Measurements from ENCODE around the gene NRXN3. TPM values are rescaled to one million over a fixed set of nuclear protein-coding genes. Genes with fewer than 3 reads are reported as not detected.

The NRXN3 gene
- total and polyA plus RNA-seq, 7 donors: 0.06 to 0.74 (median 0.15) TPM

DNA sequence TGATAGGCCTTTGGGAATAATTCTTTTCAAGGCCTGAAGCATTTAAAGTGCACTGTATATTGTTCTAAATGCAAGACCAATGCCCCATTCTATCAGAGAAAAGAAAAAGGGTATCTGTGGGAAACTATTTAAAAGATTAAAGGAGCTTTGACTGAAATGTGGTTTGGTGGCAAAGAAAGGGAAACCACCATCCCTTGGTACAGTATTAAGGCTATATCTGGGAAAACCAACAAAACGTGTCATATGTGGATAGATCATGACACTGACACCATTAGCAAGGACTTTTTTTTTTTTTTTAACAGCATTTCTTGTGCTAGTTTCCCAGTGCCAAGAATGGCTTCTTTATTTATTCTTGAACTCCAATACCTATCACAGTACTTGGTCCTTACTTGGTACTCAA is 1150.4 kb downstream of the NRXN3 start:
- Histone ChIP-seq H3K36me3 (ENCODE audit: insufficient read depth in 1 of 2, low read depth in 1 of 2) (no peaks in the 10 kb centered on the region), H3K9me3 (no peaks in the 10 kb centered on the region), H3K27ac (no peak overlapping the region), H3K4me1 (no peaks in the 10 kb centered on the region), H3K27me3 (ENCODE audit: insufficient read depth in 3 of 3, low read length in 2 of 3) (no peaks in the 10 kb centered on the region), H3K4me3 (no peak overlapping the region)
- DNase-seq: no peak
- ATAC-seq: no peak
- 53 to 83% (median 59%) methylated on average over 1 of the region's 1 CpG for WGBS, 3 donors
- intact Hi-C loops (cut with DNase I): no loop called here
- TF ChIP-seq, protein P1, sequence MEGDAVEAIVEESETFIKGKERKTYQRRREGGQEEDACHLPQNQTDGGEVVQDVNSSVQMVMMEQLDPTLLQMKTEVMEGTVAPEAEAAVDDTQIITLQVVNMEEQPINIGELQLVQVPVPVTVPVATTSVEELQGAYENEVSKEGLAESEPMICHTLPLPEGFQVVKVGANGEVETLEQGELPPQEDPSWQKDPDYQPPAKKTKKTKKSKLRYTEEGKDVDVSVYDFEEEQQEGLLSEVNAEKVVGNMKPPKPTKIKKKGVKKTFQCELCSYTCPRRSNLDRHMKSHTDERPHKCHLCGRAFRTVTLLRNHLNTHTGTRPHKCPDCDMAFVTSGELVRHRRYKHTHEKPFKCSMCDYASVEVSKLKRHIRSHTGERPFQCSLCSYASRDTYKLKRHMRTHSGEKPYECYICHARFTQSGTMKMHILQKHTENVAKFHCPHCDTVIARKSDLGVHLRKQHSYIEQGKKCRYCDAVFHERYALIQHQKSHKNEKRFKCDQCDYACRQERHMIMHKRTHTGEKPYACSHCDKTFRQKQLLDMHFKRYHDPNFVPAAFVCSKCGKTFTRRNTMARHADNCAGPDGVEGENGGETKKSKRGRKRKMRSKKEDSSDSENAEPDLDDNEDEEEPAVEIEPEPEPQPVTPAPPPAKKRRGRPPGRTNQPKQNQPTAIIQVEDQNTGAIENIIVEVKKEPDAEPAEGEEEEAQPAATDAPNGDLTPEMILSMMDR (IDR thresholded peaks at IDR 0.05): no peak

DNA sequence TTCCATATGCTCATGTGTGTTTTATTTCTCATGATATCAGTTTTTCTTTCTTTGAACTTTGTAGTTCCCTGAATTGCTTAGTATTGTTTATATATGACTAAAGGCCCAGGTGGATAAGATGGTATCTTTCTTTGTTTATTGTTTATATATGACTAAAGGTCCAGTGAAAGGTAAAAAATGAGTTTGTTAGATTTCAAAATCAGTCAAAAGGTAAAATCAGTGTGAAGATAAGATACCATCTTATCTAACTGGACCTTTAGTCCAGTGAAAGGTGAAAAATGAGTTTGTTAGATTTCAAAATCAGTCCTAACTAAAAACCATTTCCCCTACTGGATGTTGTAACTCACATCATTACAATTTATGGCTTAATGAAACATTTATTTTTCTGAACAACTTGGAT is 1150.9 kb downstream of the NRXN3 start:
- DNase-seq (no peak), ATAC-seq (no peak)
- Histone ChIP-seq H3K9me3 (no peaks in the 10 kb centered on the region), H3K36me3 (ENCODE audit: insufficient read depth in 1 of 2, low read depth in 1 of 2) (no peaks in the 10 kb centered on the region), H3K27me3 (ENCODE audit: insufficient read depth in 3 of 3, low read length in 2 of 3) (no peaks in the 10 kb centered on the region), H3K27ac (no peak overlapping the region), H3K4me1 (no peaks in the 10 kb centered on the region), H3K4me3 (no peak overlapping the region)
- intact Hi-C loops (cut with DNase I): no loop called here
- TF ChIP-seq, protein P1 (IDR thresholded peaks at IDR 0.05): no peak

DNA sequence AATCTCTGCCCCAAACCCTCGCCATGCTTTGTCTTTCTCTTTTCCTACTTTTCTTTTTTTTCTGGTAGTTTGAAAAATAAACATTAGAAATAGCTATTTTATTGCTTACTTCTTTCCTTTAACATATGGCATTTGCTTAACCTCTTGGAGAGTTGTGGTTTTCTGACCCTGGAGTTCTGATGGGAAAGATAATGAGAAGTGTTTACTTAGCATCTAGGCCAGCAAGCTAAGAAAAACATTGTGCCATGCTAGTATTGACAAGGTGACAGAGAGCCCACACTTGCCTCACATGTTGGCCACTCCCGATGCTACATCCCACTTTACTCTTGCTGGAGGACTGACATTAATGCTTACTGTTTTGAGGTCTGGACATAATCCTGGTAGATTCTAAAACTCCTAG is 1154.9 kb downstream of the NRXN3 start:
- H3K4me1 ChIP-seq: no peaks in the 10 kb centered on the region
- H3K36me3 ChIP-seq (ENCODE audit: insufficient read depth in 1 of 2, low read depth in 1 of 2): no peaks in the 10 kb centered on the region
- no peaks in the 10 kb centered on the region for H3K9me3 ChIP-seq
- 57 to 67% (median 62%) methylated on average over 2 of the region's 2 CpGs for WGBS, 3 donors
- no peak overlapping the region for H3K27ac ChIP-seq
- ATAC-seq (no peak), DNase-seq (no peak)
- intact Hi-C loops (cut with DNase I): no loop called here
- TF ChIP-seq, protein P1 (IDR thresholded peaks at IDR 0.05): no peak
- no peak overlapping the region for H3K4me3 ChIP-seq
- peaks cover 0 to 2% (median 0%) of the 10 kb centered on the region in 3 donors for H3K27me3 ChIP-seq (ENCODE audit: insufficient read depth in 3 of 3, low read length in 2 of 3)

DNA sequence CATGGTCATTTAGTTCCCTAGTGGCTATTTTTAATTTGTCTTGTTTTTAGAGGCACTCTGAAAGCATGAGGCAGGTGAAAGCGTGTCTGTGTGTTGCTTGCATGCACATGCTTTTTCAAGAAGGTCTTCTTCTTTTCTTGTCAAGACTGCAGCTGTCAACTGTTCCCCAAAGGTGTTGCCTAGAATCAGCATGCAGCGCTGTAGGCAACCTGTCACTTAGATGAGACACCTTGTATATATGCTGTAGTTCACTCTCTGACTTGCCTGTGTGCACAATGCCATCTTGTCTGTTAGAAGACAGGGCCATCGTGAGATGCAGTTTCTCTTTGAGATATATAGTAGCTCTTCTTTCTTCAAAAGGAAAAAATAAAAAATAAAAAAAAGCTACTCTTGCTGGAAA is 1155.4 kb downstream of the NRXN3 start:
- no peaks in the 10 kb centered on the region for H3K36me3 ChIP-seq (ENCODE audit: insufficient read depth in 1 of 2, low read depth in 1 of 2)
- no peaks in the 10 kb centered on the region for H3K4me1 ChIP-seq
- intact Hi-C loops (cut with DNase I): no loop called here
- WGBS, 3 donors: 87 to 91% (median 90%) methylated on average over 3 of the region's 3 CpGs
- H3K9me3 ChIP-seq: no peaks in the 10 kb centered on the region
- no peak for ATAC-seq
- H3K27me3 ChIP-seq (ENCODE audit: insufficient read depth in 3 of 3, low read length in 2 of 3): peaks cover 0 to 2% (median 0%) of the 10 kb centered on the region in 3 donors
- H3K4me3 ChIP-seq: no peak overlapping the region
- TF ChIP-seq, protein P1 (IDR thresholded peaks at IDR 0.05): no peak
- DNase-seq: no peak
- H3K27ac ChIP-seq: no peak overlapping the region

DNA sequence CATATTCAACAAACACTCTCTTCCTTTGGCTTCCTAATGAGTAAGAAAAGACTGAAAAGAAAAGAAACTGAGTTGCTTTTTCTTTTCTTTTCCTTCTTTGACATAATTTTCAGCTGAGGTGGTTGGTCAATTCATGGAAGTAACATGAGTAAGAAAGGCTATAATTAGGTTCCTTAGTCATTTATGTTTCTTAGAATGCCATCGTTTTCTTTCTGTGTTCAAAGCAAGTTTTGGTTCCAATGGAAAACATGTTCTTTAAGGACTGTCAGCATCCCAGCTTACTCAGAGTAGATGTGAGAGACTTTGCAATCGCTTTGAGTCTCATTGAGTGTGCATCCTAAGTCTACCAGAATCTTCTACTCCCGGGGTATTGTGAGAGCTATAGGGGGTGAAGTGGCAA is 1158.7 kb downstream of the NRXN3 start:
- TF ChIP-seq, protein P1 (IDR thresholded peaks at IDR 0.05): no peak
- intact Hi-C loops (cut with DNase I): no loop called here
- H3K4me3 ChIP-seq: no peak overlapping the region
- no peak for DNase-seq
- H3K4me1 ChIP-seq: no peaks in the 10 kb centered on the region
- H3K27me3 ChIP-seq (ENCODE audit: insufficient read depth in 3 of 3, low read length in 2 of 3): peaks cover 0 to 2% (median 0%) of the 10 kb centered on the region in 3 donors
- H3K9me3 ChIP-seq: no peaks in the 10 kb centered on the region
- no peak overlapping the region for H3K27ac ChIP-seq
- no peak for ATAC-seq
- no peaks in the 10 kb centered on the region for H3K36me3 ChIP-seq (ENCODE audit: insufficient read depth in 1 of 2, low read depth in 1 of 2)
- 71 to 75% (median 74%) methylated on average over 3 of the region's 3 CpGs for WGBS, 3 donors

Measured in psoas muscle (tissue), 8 donors.